Astrocyte of the cerebellum (primary cell): ENCODE results near the gene UBXN7.

Experiments used
- DNase-seq: peaks from one replicate; pipeline ENCODE4 v3.0.0-alpha.2; 2011; ENCODE audit warnings: low read depth
- H3K4me3 ChIP-seq: 2 replicates; pipeline ENCODE4 v1.5.1; 2011; ENCODE audit warnings: mild to moderate bottlenecking, low read depth, low read length, moderate library complexity
- in situ Hi-C: cut with HindIII; loops from 2 replicates; pipeline ENCODE4 v1.10.0; 2017; ENCODE audit warnings: low sequenced_read_pairs
- TF ChIP-seq, protein P1 (sequence below): IDR thresholded peaks from 2 replicates; pipeline ENCODE4 v1.5.1; 2012; ENCODE audit warnings: low read length, low read depth, moderate library complexity, mild to moderate bottlenecking; ENCODE audit errors: missing control alignments

UBXN7 gene

GRCh38 chr3:196334982-196335381, 97.2 kb downstream of the UBXN7 start:
- in situ Hi-C loops: loop anchor here (5.0 kb wide), 1 partner anchor 72 kb away; no protein-coding TSS in a partner anchor
- no peak overlapping the region for H3K4me3 ChIP-seq
- DNase-seq: no peak
- TF ChIP-seq, protein P1, sequence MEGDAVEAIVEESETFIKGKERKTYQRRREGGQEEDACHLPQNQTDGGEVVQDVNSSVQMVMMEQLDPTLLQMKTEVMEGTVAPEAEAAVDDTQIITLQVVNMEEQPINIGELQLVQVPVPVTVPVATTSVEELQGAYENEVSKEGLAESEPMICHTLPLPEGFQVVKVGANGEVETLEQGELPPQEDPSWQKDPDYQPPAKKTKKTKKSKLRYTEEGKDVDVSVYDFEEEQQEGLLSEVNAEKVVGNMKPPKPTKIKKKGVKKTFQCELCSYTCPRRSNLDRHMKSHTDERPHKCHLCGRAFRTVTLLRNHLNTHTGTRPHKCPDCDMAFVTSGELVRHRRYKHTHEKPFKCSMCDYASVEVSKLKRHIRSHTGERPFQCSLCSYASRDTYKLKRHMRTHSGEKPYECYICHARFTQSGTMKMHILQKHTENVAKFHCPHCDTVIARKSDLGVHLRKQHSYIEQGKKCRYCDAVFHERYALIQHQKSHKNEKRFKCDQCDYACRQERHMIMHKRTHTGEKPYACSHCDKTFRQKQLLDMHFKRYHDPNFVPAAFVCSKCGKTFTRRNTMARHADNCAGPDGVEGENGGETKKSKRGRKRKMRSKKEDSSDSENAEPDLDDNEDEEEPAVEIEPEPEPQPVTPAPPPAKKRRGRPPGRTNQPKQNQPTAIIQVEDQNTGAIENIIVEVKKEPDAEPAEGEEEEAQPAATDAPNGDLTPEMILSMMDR: no peak

- TF ChIP-seq, protein P1: no peak
- H3K4me3 ChIP-seq: no peak overlapping the region
- DNase-seq: no peak
- in situ Hi-C loops: loop anchor here (5.0 kb wide), 1 partner anchor 75 kb away; no protein-coding TSS in a partner anchor
These were observed 100.1 kb downstream of the UBXN7 start for GRCh38 chr3:196332168-196332567.

DNA sequence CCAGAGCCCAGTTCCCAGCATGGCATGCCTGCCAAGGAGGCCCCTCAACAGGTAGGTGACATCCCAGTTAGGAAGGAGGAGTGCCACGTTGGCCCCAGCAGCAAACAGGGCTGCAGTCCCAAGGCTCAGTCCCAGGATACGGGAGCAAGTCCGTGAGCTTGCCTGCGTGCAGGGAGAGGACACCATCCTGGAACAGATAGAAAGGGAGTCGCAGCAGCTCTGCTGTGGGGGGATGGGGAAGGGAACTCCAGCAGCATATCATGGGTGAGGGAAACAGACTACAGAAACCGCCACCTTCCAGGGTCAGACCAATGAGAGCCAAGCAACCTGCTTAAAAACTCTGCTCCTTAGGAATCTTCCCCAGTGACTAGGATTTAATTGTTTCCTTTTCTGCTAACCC, 104.8 kb downstream of the UBXN7 start:
- in situ Hi-C loops: no loop called here
- H3K4me3 ChIP-seq: no peak overlapping the region
- TF ChIP-seq, protein P1: no peak
- no peak for DNase-seq

DNA sequence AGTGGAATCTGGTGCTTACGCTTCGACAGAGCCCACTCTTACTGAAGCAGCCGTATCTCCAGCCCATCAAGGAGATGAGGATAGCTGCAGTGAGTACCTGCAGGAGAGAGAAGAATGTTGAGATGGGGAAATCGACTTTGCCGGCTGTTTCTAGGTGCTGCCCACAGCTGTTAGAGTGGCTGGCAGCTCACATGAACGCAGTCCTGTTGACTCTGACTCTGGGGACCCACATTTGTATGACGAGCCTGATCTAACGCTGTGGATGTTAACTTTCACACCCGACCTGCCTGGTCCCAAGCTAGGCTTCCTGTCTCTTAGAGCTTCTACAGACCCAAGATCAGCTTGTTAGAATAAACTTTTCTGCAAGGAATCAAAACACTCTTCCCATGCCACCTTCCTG, 105.3 kb downstream of the UBXN7 start:
- no peak overlapping the region for H3K4me3 ChIP-seq
- TF ChIP-seq, protein P1: no peak
- DNase-seq: no peak
- in situ Hi-C loops: no loop called here

DNA sequence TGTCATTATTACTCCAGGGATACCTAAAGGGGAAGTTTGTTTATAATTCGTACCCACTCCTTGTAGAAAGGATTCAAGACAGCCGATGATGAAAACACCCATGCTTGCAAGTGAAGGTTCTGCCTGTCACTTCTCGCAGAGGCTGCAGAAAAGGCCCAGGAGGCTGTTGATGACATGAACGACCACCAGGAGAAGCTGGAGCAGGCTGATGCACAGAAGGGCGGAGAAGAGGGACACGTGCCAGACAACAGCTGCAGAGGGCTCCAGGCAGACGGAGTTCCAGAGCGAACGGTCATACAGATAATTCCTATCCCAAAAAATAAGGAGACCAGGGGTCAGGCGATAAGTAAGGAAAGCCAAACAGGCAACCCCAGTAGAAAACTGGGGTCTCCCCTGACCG, 108.5 kb downstream of the UBXN7 start:
- in situ Hi-C loops: no loop called here
- no peak overlapping the region for H3K4me3 ChIP-seq
- TF ChIP-seq, protein P1: peak; percentile 24
- DNase-seq: no peak

DNA sequence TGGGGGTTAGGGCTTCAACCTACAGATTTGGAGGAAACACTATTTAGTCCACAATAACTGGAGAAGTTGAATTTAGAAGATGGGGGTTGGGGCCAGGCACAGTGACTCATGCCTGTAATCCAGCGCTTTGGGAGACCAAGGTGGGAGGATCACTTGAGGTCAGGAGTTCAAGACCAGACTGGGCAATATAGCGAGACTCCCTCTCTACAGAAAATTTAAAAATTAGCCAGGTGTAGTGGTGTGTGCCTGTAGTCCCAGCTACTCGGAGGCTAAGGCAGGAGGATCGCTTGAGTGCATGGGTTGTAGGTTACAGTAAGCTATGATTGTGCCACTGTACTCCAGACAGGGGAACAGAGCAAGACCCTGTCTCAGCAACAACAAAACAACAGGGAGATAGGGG, 109.2 kb downstream of the UBXN7 start:
- no peak for DNase-seq
- in situ Hi-C loops: no loop called here
- TF ChIP-seq, protein P1: no peak
- H3K4me3 ChIP-seq: no peak overlapping the region

GRCh38 chr3:196321162-196321561, 111.1 kb downstream of the UBXN7 start:
- DNase-seq: no peak
- in situ Hi-C loops: no loop called here
- TF ChIP-seq, protein P1: no peak
- no peak overlapping the region for H3K4me3 ChIP-seq
